NCI-H510A treated with DMSO at 0.1 percent for 48 hours (cell line): Measurements from ENCODE around the gene CD226.
"Not testable (repeated sequence)": the region's sequence is repeated elsewhere in the genome, so short reads cannot be mapped to it uniquely, and the experiment has no call there.

Experiments
- DNase-seq: peaks from one replicate; lab custom pipeline; 2025; lab: John Stamatoyannopoulos, UW

Gene CD226

GRCh38 chr18:69947361-69948133 is at the start of gene CD226:
Gene CD226, minus strand, starts transcription at chr18:69947873. Its CDS starts 467 bp downstream, at chr18:69947406.
- DNase-seq: no peak

GRCh38 chr18:69996951-69997798 is 49.5 kb upstream of the CD226 start:
- no peak for DNase-seq

GRCh38 chr18:69996417-69996816 is 48.7 kb upstream of the CD226 start:
- no peak for DNase-seq

GRCh38 chr18:69995774-69996173 is 48.1 kb upstream of the CD226 start:
- DNase-seq: no peak

GRCh38 chr18:69992776-69993175 is 45.1 kb upstream of the CD226 start:
- DNase-seq: no peak

- DNase-seq: no peak
Measured at GRCh38 chr18:69987870-69988269, 40.2 kb upstream of the CD226 start.

GRCh38 chr18:69985239-69985638 is 37.6 kb upstream of the CD226 start:
- no peak for DNase-seq

- no peak for DNase-seq
Measured at GRCh38 chr18:69982417-69982816, 34.7 kb upstream of the CD226 start.

GRCh38 chr18:69981948-69982347 is 34.3 kb upstream of the CD226 start:
- DNase-seq: no peak

GRCh38 chr18:69980982-69981804 is 33.5 kb upstream of the CD226 start:
- DNase-seq: no peak

GRCh38 chr18:69980509-69980908 is 32.8 kb upstream of the CD226 start:
- DNase-seq: no peak

GRCh38 chr18:69978732-69979715 is 31.4 kb upstream of the CD226 start:
- no peak for DNase-seq

GRCh38 chr18:69975294-69975693 is 27.6 kb upstream of the CD226 start:
- DNase-seq: not testable (repeated sequence)

- no peak for DNase-seq
Measured at GRCh38 chr18:69974365-69974764, 26.7 kb upstream of the CD226 start.

- no peak for DNase-seq
Measured at GRCh38 chr18:69969491-69969890, 21.8 kb upstream of the CD226 start.

GRCh38 chr18:69968039-69968438 is 20.4 kb upstream of the CD226 start:
- DNase-seq: peak; percentile 71

GRCh38 chr18:69963196-69963595 is 15.5 kb upstream of the CD226 start:
- DNase-seq: no peak

GRCh38 chr18:69961718-69962117 is 14.0 kb upstream of the CD226 start:
- no peak for DNase-seq

- DNase-seq: no peak
Measured at GRCh38 chr18:69958422-69958821, 10.7 kb upstream of the CD226 start.

GRCh38 chr18:69957747-69958146 is 10.1 kb upstream of the CD226 start:
- DNase-seq: no peak
